ENCODE measurements around the gene SETX.

Gene SETX

GRCh38 chr9:132372177-132373095 lies 17.6 kb upstream of the SETX start:
- Histone ChIP-seq H3K36me3 (replicated peaks) (peaks cover 14% of the 10 kb centered on the region), H3K27me3 (replicated peaks) (no peaks in the 10 kb centered on the region), H3K27ac (no peak overlapping the region), H3K4me3 (ENCODE audit: low read depth, low read length) (no peak overlapping the region)
- no peak for TF ChIP-seq CTCF (IDR thresholded peaks at IDR 0.05; ENCODE audit: low read depth, low read length, missing control alignments)
- in situ Hi-C loops (cut with HindIII; ENCODE audit: low pct_ligation_motif_present, low sequenced_read_pairs) = no loop called here
- DNase-seq = no peak

- Histone ChIP-seq H3K4me3 (ENCODE audit: low read depth, low read length) (no peak overlapping the region), H3K36me3 (replicated peaks) (peaks cover 4% of the 10 kb centered on the region), H3K27ac (no peak overlapping the region), H3K27me3 (replicated peaks) (no peaks in the 10 kb centered on the region)
- in situ Hi-C loops (cut with HindIII; ENCODE audit: low pct_ligation_motif_present, low sequenced_read_pairs) = no loop called here
- TF ChIP-seq CTCF (IDR thresholded peaks at IDR 0.05; ENCODE audit: low read depth, low read length, missing control alignments) = no peak
- DNase-seq = no peak
Observed at GRCh38 chr9:132370592-132370991, 15.8 kb upstream of the SETX start.

- H3K4me3 ChIP-seq (ENCODE audit: low read depth, low read length) = no peak overlapping the region
- no peak overlapping the region for H3K27ac ChIP-seq
- no peaks in the 10 kb centered on the region for H3K27me3 ChIP-seq (replicated peaks)
- TF ChIP-seq CTCF (IDR thresholded peaks at IDR 0.05; ENCODE audit: low read depth, low read length, missing control alignments) = no peak
- DNase-seq = no peak
- no peaks in the 10 kb centered on the region for H3K36me3 ChIP-seq (replicated peaks)
- in situ Hi-C loops (cut with HindIII; ENCODE audit: low pct_ligation_motif_present, low sequenced_read_pairs) = no loop called here
Observed at GRCh38 chr9:132369421-132369820, 14.6 kb upstream of the SETX start.

DNA sequence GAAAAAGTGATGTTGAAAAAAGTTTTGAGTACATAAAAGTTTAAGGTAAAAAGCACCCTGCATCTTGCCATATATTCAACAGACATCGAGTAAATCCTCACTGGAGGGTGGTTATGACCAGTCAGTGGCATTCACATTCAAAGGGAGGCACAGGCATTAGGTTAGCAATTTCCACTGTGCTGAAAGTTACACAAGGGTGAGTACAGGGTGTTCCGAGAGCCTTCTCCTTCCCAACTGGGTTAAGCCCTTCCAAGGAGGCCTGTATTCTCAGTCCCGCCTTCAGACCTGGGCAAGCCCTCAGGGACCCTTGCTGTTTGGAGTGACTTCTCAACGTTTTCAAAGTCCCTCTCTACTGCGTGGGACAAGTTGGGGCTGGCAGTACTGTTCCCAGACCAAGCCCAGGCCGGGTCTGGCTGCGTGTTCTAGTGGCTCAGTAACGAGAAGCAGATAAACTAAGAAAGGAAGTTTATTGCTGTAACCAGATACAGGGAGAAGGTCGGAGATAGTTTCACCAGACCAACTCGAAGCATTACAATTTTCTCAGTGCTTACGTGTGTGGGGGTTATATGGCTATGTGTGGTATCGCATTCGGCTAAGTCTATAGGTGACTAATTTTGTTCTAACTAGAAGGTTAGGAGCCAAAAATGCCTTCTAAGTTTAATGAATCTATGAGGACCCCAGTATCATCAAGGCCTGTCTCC lies 13.0 kb upstream of the SETX start:
- TF ChIP-seq CTCF (IDR thresholded peaks at IDR 0.05; ENCODE audit: low read depth, low read length, missing control alignments) = no peak
- in situ Hi-C loops (cut with HindIII; ENCODE audit: low pct_ligation_motif_present, low sequenced_read_pairs) = no loop called here
- H3K36me3 ChIP-seq (replicated peaks) = no peaks in the 10 kb centered on the region
- H3K27ac ChIP-seq = no peak overlapping the region
- no peaks in the 10 kb centered on the region for H3K27me3 ChIP-seq (replicated peaks)
- no peak overlapping the region for H3K4me3 ChIP-seq (ENCODE audit: low read depth, low read length)
- DNase-seq = no peak

- no peak for DNase-seq
- in situ Hi-C loops (cut with HindIII; ENCODE audit: low pct_ligation_motif_present, low sequenced_read_pairs) = no loop called here
- no peak overlapping the region for H3K27ac ChIP-seq
Observed at GRCh38 chr9:132366481-132366880, 11.7 kb upstream of the SETX start.

More at GRCh38 chr9:132366481-132366880, 11.7 kb upstream of the SETX start:
- TF ChIP-seq CTCF (IDR thresholded peaks at IDR 0.05; ENCODE audit: low read depth, low read length, missing control alignments) = no peak
- Histone ChIP-seq H3K4me3 (ENCODE audit: low read depth, low read length) (no peak overlapping the region), H3K27me3 (replicated peaks) (no peaks in the 10 kb centered on the region), H3K36me3 (replicated peaks) (no peaks in the 10 kb centered on the region)
